ENCODE data around the gene NSD2.

DNA sequence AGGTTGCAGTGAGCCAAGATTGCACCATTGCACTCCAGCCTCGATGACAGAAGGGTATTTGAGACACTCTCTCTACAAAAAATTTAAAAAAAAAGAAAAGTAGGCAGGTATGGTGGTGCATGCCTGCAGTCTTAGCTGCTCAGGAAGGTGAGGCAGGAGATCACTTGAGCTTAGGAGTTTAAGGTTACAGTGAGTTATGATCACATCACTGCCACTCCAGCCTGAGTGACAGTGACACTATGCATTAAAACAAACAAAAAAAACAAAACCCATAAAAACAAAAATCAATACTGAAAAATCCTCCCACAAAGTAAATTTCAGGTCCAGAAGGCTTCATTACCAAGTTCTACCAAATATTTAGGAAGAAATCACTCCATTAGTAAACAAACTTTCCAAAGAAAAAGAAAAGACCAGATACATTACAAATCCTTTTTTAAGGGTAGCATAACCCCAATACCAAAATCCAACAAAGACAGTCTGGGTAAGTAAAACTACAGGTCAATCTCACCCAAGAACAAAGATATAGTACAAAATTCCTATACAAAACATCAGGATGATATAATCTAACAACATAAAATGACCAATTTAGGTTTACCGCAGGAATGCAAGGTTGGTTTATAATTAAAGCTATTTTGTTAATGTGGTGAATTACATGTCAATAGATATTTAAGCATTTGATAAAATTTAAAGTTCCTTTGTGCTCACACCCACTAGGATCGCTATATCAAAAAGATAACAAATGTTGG is 125.8 kb downstream of the NSD2 start:
- TF ChIP-seq CTCF (IDR thresholded peaks at IDR 0.05) (no peak), EZH2 (IDR thresholded peaks at IDR 0.05) (no peak), EZH2phosphoT487 (IDR thresholded peaks at IDR 0.05) (no peak)
